ENCODE measurements around the gene RAPGEF1. TPM values are rescaled to one million over a fixed set of nuclear protein-coding genes. Genes with fewer than 3 reads are reported as not detected.
A peak's percentile ranks its signal among the peaks of the same experiment; 100 is the strongest.

Gene RAPGEF1
- total RNA-seq, 2 donors from 2014 or later, result 59.7 to 73.0 TPM

GRCh38 chr9:131698618-131698985, 41.3 kb downstream of the RAPGEF1 start:
- Histone ChIP-seq H3K4me1 (ENCODE audit: control insufficient read depth in 1 of 2, low read depth in 2 of 2) (peaks cover 9 to 38% of the 10 kb centered on the region in 2 donors), H3K9me3 (no peaks in the 10 kb centered on the region), H3K27me3 (replicated peaks; ENCODE audit: insufficient read depth) (no peaks in the 10 kb centered on the region), H3K27ac (peak overlapping the region in 1 of 2 donors; percentile 18), H3K36me3 (no peaks in the 10 kb centered on the region), H3K4me3 (no peak overlapping the region)
- DNase-seq (ENCODE audit: low spot score), result no peak
- ATAC-seq (ENCODE audit: insufficient number of reproducible peaks, low FRiP score, low read depth), result no peak
- TF ChIP-seq CTCF (IDR thresholded peaks at IDR 0.05), result no peak

GRCh38 chr9:131697908-131698617, 41.8 kb downstream of the RAPGEF1 start:
- Histone ChIP-seq H3K27me3 (replicated peaks; ENCODE audit: insufficient read depth) (no peaks in the 10 kb centered on the region), H3K4me1 (ENCODE audit: control insufficient read depth in 1 of 2, low read depth in 2 of 2) (peaks cover 10 to 40% of the 10 kb centered on the region in 2 donors), H3K27ac (no peak overlapping the region), H3K4me3 (no peak overlapping the region), H3K9me3 (no peaks in the 10 kb centered on the region), H3K36me3 (no peaks in the 10 kb centered on the region)
- no peak for TF ChIP-seq CTCF (IDR thresholded peaks at IDR 0.05)
- DNase-seq (ENCODE audit: low spot score) (no peak), ATAC-seq (ENCODE audit: insufficient number of reproducible peaks, low FRiP score, low read depth) (no peak)

- Histone ChIP-seq H3K9me3 (no peaks in the 10 kb centered on the region), H3K4me3 (no peak overlapping the region), H3K27ac (no peak overlapping the region), H3K4me1 (ENCODE audit: control insufficient read depth in 1 of 2, low read depth in 2 of 2) (peaks cover 14 to 50% of the 10 kb centered on the region in 2 donors), H3K27me3 (replicated peaks; ENCODE audit: insufficient read depth) (no peaks in the 10 kb centered on the region), H3K36me3 (no peaks in the 10 kb centered on the region)
- ATAC-seq (ENCODE audit: insufficient number of reproducible peaks, low FRiP score, low read depth) (no peak), DNase-seq (ENCODE audit: low spot score) (no peak)
- no peak for TF ChIP-seq CTCF (IDR thresholded peaks at IDR 0.05)
Measured at GRCh38 chr9:131697097-131697496, 42.8 kb downstream of the RAPGEF1 start.

GRCh38 chr9:131695836-131696460, 43.9 kb downstream of the RAPGEF1 start:
- ATAC-seq (ENCODE audit: insufficient number of reproducible peaks, low FRiP score, low read depth), result no peak
- peaks cover 17 to 58% of the 10 kb centered on the region in 2 donors for H3K4me1 ChIP-seq (ENCODE audit: control insufficient read depth in 1 of 2, low read depth in 2 of 2)
- H3K9me3 ChIP-seq, result no peaks in the 10 kb centered on the region
- no peak for DNase-seq (ENCODE audit: low spot score)
- TF ChIP-seq CTCF (IDR thresholded peaks at IDR 0.05), result no peak
- no peak overlapping the region for H3K27ac ChIP-seq
- H3K4me3 ChIP-seq, result no peak overlapping the region
- H3K36me3 ChIP-seq, result no peaks in the 10 kb centered on the region
- no peaks in the 10 kb centered on the region for H3K27me3 ChIP-seq (replicated peaks; ENCODE audit: insufficient read depth)

- ATAC-seq (ENCODE audit: insufficient number of reproducible peaks, low FRiP score, low read depth), result no peak
- H3K27me3 ChIP-seq (replicated peaks; ENCODE audit: insufficient read depth), result no peaks in the 10 kb centered on the region
- no peaks in the 10 kb centered on the region for H3K9me3 ChIP-seq
- no peak overlapping the region for H3K4me3 ChIP-seq
- no peak overlapping the region for H3K27ac ChIP-seq
- no peak for TF ChIP-seq CTCF (IDR thresholded peaks at IDR 0.05)
- H3K36me3 ChIP-seq, result no peaks in the 10 kb centered on the region
- no peak for DNase-seq (ENCODE audit: low spot score)
- peaks cover 16 to 58% of the 10 kb centered on the region in 2 donors for H3K4me1 ChIP-seq (ENCODE audit: control insufficient read depth in 1 of 2, low read depth in 2 of 2)
Measured at GRCh38 chr9:131695366-131695765, 44.5 kb downstream of the RAPGEF1 start.

Measured in thoracic aorta (tissue), 2 donors.